Stimulated activated naive B cell treated with anti-CD40 and anti-IgM and Interleukin-4, amounts not matched to agents 10 μg/mL and 1 μg/mL and 100 μg/mL, for 72 hours (primary cell): Measurements from ENCODE around the gene GOLGA3.
"Not testable (repeated sequence)": the region's sequence is repeated elsewhere in the genome, so short reads cannot be mapped to it uniquely, and the experiment has no call there.

Source experiments
- ATAC-seq, 2 donors: fragments of 150-1000 bp; cut with Tn5 transposase; replicated peaks; 2 replicates each; pipeline ENCODE4 v1.10.0; 2021; ENCODE audit warnings: moderate library complexity in 1 of 2
- DNase-seq: peaks from one replicate; pipeline ENCODE4 v3.0.0; 2021
- H3K27ac Mint-ChIP-seq: one replicate; pipeline ENCODE4 v1.8.0; 2022; ENCODE audit warnings: mild to moderate bottlenecking, mixed read lengths
- H3K27me3 Mint-ChIP-seq, 2 donors: one replicate each; pipeline ENCODE4 v1.8.0; 2022; ENCODE audit warnings: mixed read lengths in 2 of 2
- H3K36me3 Mint-ChIP-seq, 2 donors: one replicate each; pipeline ENCODE4 v1.8.0; 2022; ENCODE audit warnings: mixed read lengths in 2 of 2, mild to moderate bottlenecking in 1 of 2
- H3K4me1 Mint-ChIP-seq, 2 donors: one replicate each; pipeline ENCODE4 v1.8.0; 2022; ENCODE audit warnings: mixed read lengths in 2 of 2, mild to moderate bottlenecking in 1 of 2
- H3K4me3 Mint-ChIP-seq, 2 donors: one replicate each; pipeline ENCODE4 v1.8.0; 2022; ENCODE audit warnings: mild to moderate bottlenecking in 2 of 2, mixed read lengths in 2 of 2, moderate library complexity in 1 of 2
- H3K9me3 Mint-ChIP-seq, 2 donors: one replicate each; pipeline ENCODE4 v1.8.0; 2022; ENCODE audit warnings: mixed read lengths in 2 of 2, mild to moderate bottlenecking in 1 of 2

The GOLGA3 gene

DNA sequence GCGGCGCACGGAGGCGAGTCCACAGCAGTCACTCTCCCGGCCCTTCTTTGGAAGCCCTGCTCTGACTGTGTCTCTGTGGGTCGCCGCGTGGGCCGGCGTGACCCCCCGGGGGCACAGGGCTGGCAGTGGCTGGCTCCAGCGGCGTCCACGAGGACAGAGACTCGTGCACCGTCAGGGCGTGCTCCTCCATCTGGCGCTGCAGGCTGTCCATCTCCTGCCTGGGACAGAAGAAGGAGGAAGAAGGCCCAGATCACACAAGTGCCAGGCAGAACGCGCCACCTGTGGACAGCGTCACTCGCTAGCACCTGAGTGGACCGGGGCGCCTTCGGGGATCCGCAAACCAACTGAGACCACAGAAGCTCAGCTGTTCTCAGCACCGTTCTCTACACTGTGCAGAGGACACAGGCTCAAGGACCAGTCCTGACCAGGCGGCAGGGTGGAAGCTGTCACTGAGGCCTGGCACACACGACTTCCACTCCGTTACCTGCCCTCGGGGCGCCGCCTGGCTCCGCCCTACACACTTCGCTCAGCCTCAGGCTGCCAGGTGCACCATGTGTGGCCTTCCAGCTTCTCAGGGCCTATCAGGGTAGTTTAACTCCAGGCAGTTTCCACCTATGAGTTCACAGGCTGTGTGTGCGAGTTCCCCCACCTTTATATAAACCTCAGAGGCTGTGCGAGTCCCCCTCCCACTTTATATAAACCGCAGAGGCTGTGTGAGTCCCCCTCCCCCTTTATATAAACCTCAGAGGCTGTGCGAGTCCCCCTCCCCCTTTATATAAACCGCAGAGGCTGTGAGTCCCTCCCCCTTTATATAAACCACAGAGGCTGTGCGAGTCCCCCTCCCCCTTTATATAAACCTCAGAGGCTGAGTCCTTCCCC, 55.4 kb downstream of the GOLGA3 start:
- H3K27ac Mint-ChIP-seq: peak overlapping the region; percentile 93
- H3K4me3 Mint-ChIP-seq: peak overlapping the region; percentile 46 to 52
- H3K36me3 Mint-ChIP-seq: peaks cover 59 to 68% of the 10 kb centered on the region in 2 donors
- H3K4me1 Mint-ChIP-seq: peaks cover 26 to 57% of the 10 kb centered on the region in 2 donors
- peaks cover 2% of the 10 kb centered on the region in 2 donors for H3K9me3 Mint-ChIP-seq
- ATAC-seq (no peak), DNase-seq (no peak)
- no peaks in the 10 kb centered on the region for H3K27me3 Mint-ChIP-seq

- Mint-ChIP-seq H3K27ac (peak overlapping the region; percentile 93), H3K27me3 (no peaks in the 10 kb centered on the region), H3K36me3 (peaks cover 57 to 72% of the 10 kb centered on the region in 2 donors), H3K9me3 (peaks cover 4 to 5% of the 10 kb centered on the region in 2 donors), H3K4me3 (peak overlapping the region; percentile 46 to 52), H3K4me1 (peaks cover 32 to 64% of the 10 kb centered on the region in 2 donors)
- DNase-seq (peak; percentile 68), ATAC-seq (peak; percentile 86 to 87)
Observed at GRCh38 chr12:132772606-132773005, 56.1 kb downstream of the GOLGA3 start.

DNA sequence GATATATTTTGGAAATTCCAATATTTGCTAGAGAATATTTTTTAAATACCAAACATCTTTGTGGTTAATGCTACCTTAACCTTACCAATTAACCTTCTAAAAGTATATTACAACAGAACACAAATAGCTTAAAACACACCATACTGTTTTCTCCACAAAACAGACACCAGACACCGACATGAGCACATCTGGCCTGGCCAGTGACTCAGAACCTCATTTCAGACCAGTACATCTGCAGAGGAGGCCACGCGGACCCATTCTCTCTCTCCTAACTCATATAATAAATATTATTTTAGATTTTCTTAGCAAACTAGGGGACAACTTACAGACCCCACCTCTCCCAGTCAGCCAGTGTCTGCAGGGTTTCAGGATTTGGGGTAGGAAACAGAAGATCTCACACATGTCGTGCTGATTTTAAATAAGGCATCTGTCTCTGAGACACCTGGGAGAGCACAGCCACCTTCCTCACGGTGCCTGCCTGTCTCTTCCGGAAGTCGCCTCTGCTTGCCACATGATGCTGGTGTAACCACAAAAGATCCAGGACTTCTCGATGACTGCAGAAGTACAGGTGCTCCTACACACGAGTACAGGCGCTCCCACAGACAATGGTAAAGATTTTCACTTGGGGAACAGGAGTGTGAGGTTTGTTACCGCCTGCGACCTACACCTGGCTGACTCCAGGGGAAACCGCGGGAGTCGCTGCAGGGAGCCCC, 57.4 kb downstream of the GOLGA3 start:
- H3K9me3 Mint-ChIP-seq: peaks cover 4 to 5% of the 10 kb centered on the region in 2 donors
- peak overlapping the region; percentile 95 for H3K27ac Mint-ChIP-seq
- no peaks in the 10 kb centered on the region for H3K27me3 Mint-ChIP-seq
- DNase-seq (peak; percentile 48), ATAC-seq (peak; percentile 44 to 48)
- H3K36me3 Mint-ChIP-seq: peaks cover 47 to 66% of the 10 kb centered on the region in 2 donors
- peak overlapping the region; percentile 62 to 68 for H3K4me3 Mint-ChIP-seq
- H3K4me1 Mint-ChIP-seq: peaks cover 40 to 75% of the 10 kb centered on the region in 2 donors

GRCh38 chr12:132766380-132767085, 62.1 kb downstream of the GOLGA3 start:
- peak overlapping the region; percentile 85 for H3K27ac Mint-ChIP-seq
- H3K4me1 Mint-ChIP-seq: peaks cover 41 to 71% of the 10 kb centered on the region in 2 donors
- no peak for ATAC-seq
- peaks cover 4 to 5% of the 10 kb centered on the region in 2 donors for H3K9me3 Mint-ChIP-seq
- H3K4me3 Mint-ChIP-seq: peak overlapping the region; percentile 22 to 55
- H3K36me3 Mint-ChIP-seq: peaks cover 26 to 44% of the 10 kb centered on the region in 2 donors
- no peak for DNase-seq
- no peaks in the 10 kb centered on the region for H3K27me3 Mint-ChIP-seq

GRCh38 chr12:132765361-132765760, 63.3 kb downstream of the GOLGA3 start:
- H3K27ac Mint-ChIP-seq: peak overlapping the region; percentile 51
- ATAC-seq (no peak), DNase-seq (no peak)
- peaks cover 26 to 46% of the 10 kb centered on the region in 2 donors for H3K36me3 Mint-ChIP-seq
- H3K9me3 Mint-ChIP-seq: peaks cover 4 to 5% of the 10 kb centered on the region in 2 donors
- H3K27me3 Mint-ChIP-seq: no peaks in the 10 kb centered on the region
- peak overlapping the region in 1 of 2 donors; percentile 55 for H3K4me3 Mint-ChIP-seq
- peaks cover 42 to 65% of the 10 kb centered on the region in 2 donors for H3K4me1 Mint-ChIP-seq

GRCh38 chr12:132764231-132764630, 64.4 kb downstream of the GOLGA3 start:
- H3K4me3 Mint-ChIP-seq: no peak overlapping the region

GRCh38 chr12:132761921-132762583, 66.6 kb downstream of the GOLGA3 start:
- peak overlapping the region; percentile 92 for H3K27ac Mint-ChIP-seq
- no peaks in the 10 kb centered on the region for H3K27me3 Mint-ChIP-seq
- no peaks in the 10 kb centered on the region for H3K9me3 Mint-ChIP-seq
- ATAC-seq (peak; percentile 87 to 92), DNase-seq (peak; percentile 78)
- peaks cover 10 to 28% of the 10 kb centered on the region in 2 donors for H3K36me3 Mint-ChIP-seq
- H3K4me3 Mint-ChIP-seq: peak overlapping the region; percentile 82 to 83
- peaks cover 28 to 51% of the 10 kb centered on the region in 2 donors for H3K4me1 Mint-ChIP-seq

More at GRCh38 chr12:132764231-132764630, 64.4 kb downstream of the GOLGA3 start:
- H3K4me1 Mint-ChIP-seq: peaks cover 41 to 59% of the 10 kb centered on the region in 2 donors
- ATAC-seq (no peak), DNase-seq (no peak)
- no peaks in the 10 kb centered on the region for H3K27me3 Mint-ChIP-seq
- H3K27ac Mint-ChIP-seq: peak overlapping the region; percentile 69
- H3K36me3 Mint-ChIP-seq: peaks cover 21 to 39% of the 10 kb centered on the region in 2 donors
- peaks cover 4 to 5% of the 10 kb centered on the region in 2 donors for H3K9me3 Mint-ChIP-seq

DNA sequence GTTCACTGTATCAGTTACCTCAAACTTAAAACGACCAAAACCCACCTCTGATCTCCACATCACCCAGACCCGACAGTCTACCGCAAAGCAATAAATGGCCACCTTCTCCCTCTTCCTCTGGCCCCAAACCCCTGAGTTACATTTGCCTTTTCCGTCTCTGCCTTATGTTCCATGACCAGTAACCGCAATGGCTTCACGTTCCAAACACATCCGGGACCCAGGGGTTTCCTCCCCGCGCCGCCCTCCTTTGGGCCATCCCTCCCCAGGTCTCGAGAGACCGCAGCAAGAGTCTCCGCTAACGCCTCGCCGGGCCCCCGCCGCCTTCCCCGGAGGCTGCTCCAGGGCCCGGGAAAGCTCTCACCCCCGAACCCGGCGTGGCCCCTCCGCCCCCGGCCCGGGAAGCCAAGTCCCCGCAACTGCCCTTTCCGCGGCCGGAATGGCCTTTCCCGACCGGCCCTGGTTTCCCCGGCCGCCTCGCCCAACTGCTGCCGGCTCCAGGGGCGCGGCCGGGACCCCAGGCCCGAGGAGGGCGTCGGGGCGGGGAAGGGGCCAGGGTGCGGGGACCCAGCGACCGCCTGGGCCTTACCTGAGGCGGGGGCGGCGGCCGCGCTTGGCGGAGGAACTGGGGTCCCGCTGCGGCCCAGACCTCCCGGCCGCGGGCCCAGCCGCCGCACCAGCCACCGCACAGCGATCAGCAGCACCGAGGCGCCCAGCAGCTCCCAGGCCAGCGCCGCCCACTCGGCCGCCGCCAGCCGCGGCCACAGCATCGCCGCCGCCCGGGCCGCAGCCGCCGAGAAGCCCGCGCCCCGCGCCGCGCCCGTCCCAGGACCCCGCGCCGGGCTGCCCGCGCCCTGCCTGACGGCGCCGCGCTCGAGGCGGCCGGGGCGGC, 67.4 kb downstream of the GOLGA3 start, which contains the start of gene ANKLE2:
TSS of gene ANKLE2 (minus strand) at position 801 of the 889 bp plus-strand sequence. CDS start at position 767, 34 bp downstream.
- H3K4me3 Mint-ChIP-seq: peak within 1 kb of the TSS; percentile 88 to 95
- no peaks in the 10 kb centered on the region for H3K27me3 Mint-ChIP-seq
- peak; percentile 47 to 58 for ATAC-seq
- peak; percentile 52 for DNase-seq
- H3K4me1 Mint-ChIP-seq: peaks cover 25 to 46% of the 10 kb centered on the region in 2 donors
- peaks cover 13 to 31% of the 10 kb centered on the region in 2 donors for H3K36me3 Mint-ChIP-seq
- no peaks in the 10 kb centered on the region for H3K9me3 Mint-ChIP-seq
- peak within 1 kb of the TSS; percentile 97 for H3K27ac Mint-ChIP-seq

DNA sequence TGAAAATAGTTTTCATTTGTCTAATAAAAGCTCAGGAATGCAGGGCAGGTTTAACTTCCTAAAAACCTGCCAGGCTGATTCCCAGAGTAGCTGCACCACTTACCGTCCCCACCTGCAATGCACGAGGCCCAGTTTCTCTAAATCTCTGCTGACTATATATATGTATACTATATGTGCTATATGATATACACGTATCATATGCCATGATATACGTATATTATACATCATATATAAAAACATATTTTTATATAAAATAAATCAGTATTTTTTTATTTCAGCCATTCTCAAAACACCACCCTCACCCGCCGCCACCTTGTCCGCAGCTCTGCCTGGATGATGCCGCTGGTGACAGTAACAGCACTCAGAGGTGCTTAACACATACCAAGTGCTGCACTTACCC, 69.3 kb downstream of the GOLGA3 start:
- peaks cover 16 to 34% of the 10 kb centered on the region in 2 donors for H3K4me1 Mint-ChIP-seq
- H3K9me3 Mint-ChIP-seq: no peaks in the 10 kb centered on the region
- DNase-seq (no peak), ATAC-seq (no peak)
- no peak overlapping the region for H3K27ac Mint-ChIP-seq
- peaks cover 16 to 35% of the 10 kb centered on the region in 2 donors for H3K36me3 Mint-ChIP-seq
- H3K27me3 Mint-ChIP-seq: no peaks in the 10 kb centered on the region
- H3K4me3 Mint-ChIP-seq: peak overlapping the region in 1 of 2 donors; percentile 88

- H3K9me3 Mint-ChIP-seq, DNase-seq, ATAC-seq, H3K4me3 Mint-ChIP-seq, H3K27ac Mint-ChIP-seq, H3K27me3 Mint-ChIP-seq: not testable (repeated sequence)
- Mint-ChIP-seq H3K36me3 (peaks cover 16 to 35% of the 10 kb centered on the region in 2 donors), H3K4me1 (peaks cover 14 to 34% of the 10 kb centered on the region in 2 donors)
Observed at GRCh38 chr12:132758825-132759224, 69.8 kb downstream of the GOLGA3 start.

- H3K36me3 Mint-ChIP-seq: peaks cover 19 to 34% of the 10 kb centered on the region in 2 donors
- H3K27me3 Mint-ChIP-seq: no peaks in the 10 kb centered on the region
- H3K27ac Mint-ChIP-seq: no peak overlapping the region
- H3K4me1 Mint-ChIP-seq: peaks cover 6 to 14% of the 10 kb centered on the region in 2 donors
- DNase-seq (no peak), ATAC-seq (no peak)
- H3K4me3 Mint-ChIP-seq: no peak overlapping the region
- H3K9me3 Mint-ChIP-seq: no peaks in the 10 kb centered on the region
Observed at GRCh38 chr12:132754160-132754932, 74.3 kb downstream of the GOLGA3 start.

DNA sequence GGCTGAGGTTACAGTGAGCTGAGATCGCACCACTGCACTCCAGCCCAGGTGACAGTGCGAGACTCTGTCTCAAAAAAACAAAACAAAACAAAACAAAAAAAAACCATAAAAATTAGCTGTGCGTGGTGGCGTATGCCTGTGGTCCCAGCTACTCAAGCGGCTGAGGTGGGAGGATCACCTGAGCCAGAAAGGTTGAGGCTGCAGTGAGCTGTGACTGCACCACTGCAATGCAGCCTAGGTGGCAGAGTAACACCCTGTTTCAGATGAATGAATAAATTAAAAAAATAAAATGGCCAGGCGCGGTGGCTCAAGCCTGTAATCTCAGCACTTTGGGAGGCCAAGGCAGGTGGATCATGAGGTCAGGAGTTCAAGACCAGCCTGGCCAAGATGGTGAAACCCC, 75.0 kb downstream of the GOLGA3 start:
- peak; percentile 33 to 39 for ATAC-seq
- not testable (repeated sequence) for H3K4me3 Mint-ChIP-seq, H3K27ac Mint-ChIP-seq, H3K27me3 Mint-ChIP-seq, H3K9me3 Mint-ChIP-seq, DNase-seq
- peaks cover 21 to 38% of the 10 kb centered on the region in 2 donors for H3K36me3 Mint-ChIP-seq
- H3K4me1 Mint-ChIP-seq: peaks cover 6 to 14% of the 10 kb centered on the region in 2 donors
